Prostate gland (tissue), 2 donors: ENCODE data around the gene VPS41.
"Not testable (repeated sequence)": the region's sequence is repeated elsewhere in the genome, so short reads cannot be mapped to it uniquely, and the experiment has no call there.

Experiments used
- CTCF ChIP-seq, 4 experiments: fragments of 200-600 bp in 2 of 4; fragments of 450-650 bp in 2 of 4; sonication (generic) in 2 of 4; IDR thresholded peaks; 1 replicate in 3 of 4; 2 replicates in 1 of 4; pipeline ENCODE4 v1.5.1; 2016 to 2019; ENCODE audit warnings: antibody characterized with exemption in 4 of 4, mild to moderate bottlenecking in 2 of 4, moderate library complexity in 2 of 4
- POLR2A ChIP-seq: fragments of 450-650 bp; IDR thresholded peaks from one replicate; pipeline ENCODE4 v1.6.1; 2016; ENCODE audit warnings: antibody characterized with exemption, mild to moderate bottlenecking
- POLR2AphosphoS5 ChIP-seq: sonication (generic); formaldehyde crosslinking; IDR thresholded peaks from one replicate; pipeline ENCODE4 v1.6.1; 2017; ENCODE audit warnings: antibody characterized with exemption

GRCh38 chr7:38854947-38855346, 54.0 kb downstream of the VPS41 start:
- not testable (repeated sequence) for TF ChIP-seq CTCF (IDR thresholded peaks at IDR 0.05); POLR2A; POLR2AphosphoS5
